HEK293T (cell line): Measurements from ENCODE around the gene SNX14.
"Not testable (repeated sequence)": the region's sequence is repeated elsewhere in the genome, so short reads cannot be mapped to it uniquely, and the experiment has no call there.

Experiments used
- CTCF ChIA-PET: fragments of 350-600 bp; formaldehyde crosslinking; extraction: SDS; loops from one replicate; lab custom pipeline; 2021; ENCODE audit warnings: antibody characterized with exemption, inconsistent platforms; lab: Yijun Ruan, JAX
- POLR2A ChIA-PET: fragments of 350-600 bp; formaldehyde crosslinking; extraction: SDS; loops from one replicate; lab custom pipeline; 2020; ENCODE audit warnings: antibody characterized with exemption, inconsistent platforms; lab: Yijun Ruan, JAX
- DNase-seq: peaks from one replicate; pipeline ENCODE4 v3.0.0; 2012; ENCODE audit warnings: mixed read lengths; ENCODE audit errors: extremely low spot score
- ARNT ChIP-seq: fragments of 450-650 bp; IDR thresholded peaks from 2 replicates; pipeline ENCODE4 v1.6.1; 2017; ENCODE audit warnings: mild to moderate bottlenecking
- BHLHE40 ChIP-seq: fragments of 450-650 bp; IDR thresholded peaks from 2 replicates; pipeline ENCODE4 v1.6.1; 2016; ENCODE audit warnings: mild to moderate bottlenecking, moderate library complexity, borderline replicate concordance
- CTBP1 ChIP-seq: fragments of 450-650 bp; IDR thresholded peaks from 2 replicates; pipeline ENCODE4 v1.6.1; 2016; ENCODE audit warnings: borderline replicate concordance
- ELF4 ChIP-seq: fragments of 450-650 bp; IDR thresholded peaks from 2 replicates; pipeline ENCODE4 v1.6.1; 2017; ENCODE audit warnings: antibody characterized with exemption
- FOXA1 ChIP-seq: fragments of 450-650 bp; IDR thresholded peaks from 2 replicates; pipeline ENCODE4 v1.6.1; 2016; ENCODE audit warnings: mild to moderate bottlenecking
- FOXK2 ChIP-seq: fragments of 450-650 bp; IDR thresholded peaks from 2 replicates; pipeline ENCODE4 v1.6.1; 2016; ENCODE audit warnings: mild to moderate bottlenecking
- FOXM1 ChIP-seq: fragments of 450-650 bp; IDR thresholded peaks from 2 replicates; pipeline ENCODE4 v1.6.1; 2017; ENCODE audit warnings: mild to moderate bottlenecking, borderline replicate concordance
- HDGF ChIP-seq: fragments of 450-650 bp; IDR thresholded peaks from 2 replicates; pipeline ENCODE4 v1.6.1; 2017; ENCODE audit warnings: antibody characterized with exemption, borderline replicate concordance
- L3MBTL2 ChIP-seq: fragments of 450-650 bp; conservative IDR thresholded peaks from 2 replicates; pipeline ENCODE4 v1.6.1; 2016; ENCODE audit warnings: mild to moderate bottlenecking
- LEF1 ChIP-seq: fragments of 450-650 bp; IDR thresholded peaks from 2 replicates; pipeline ENCODE4 v1.6.1; 2017; ENCODE audit warnings: mild to moderate bottlenecking, borderline replicate concordance
- NFRKB ChIP-seq: fragments of 450-650 bp; IDR thresholded peaks from 2 replicates; pipeline ENCODE4 v1.6.1; 2016; ENCODE audit warnings: mild to moderate bottlenecking, moderate library complexity
- SP1 ChIP-seq: fragments of 450-650 bp; IDR thresholded peaks from 2 replicates; pipeline ENCODE4 v1.6.1; 2017
- SUZ12 ChIP-seq: fragments of 450-650 bp; IDR thresholded peaks from 2 replicates; pipeline ENCODE4 v1.6.1; 2016; ENCODE audit warnings: mild to moderate bottlenecking
- TARDBP ChIP-seq: fragments of 450-650 bp; IDR thresholded peaks from 2 replicates; pipeline ENCODE4 v1.6.1; 2016
- ZNF384 ChIP-seq: fragments of 450-650 bp; IDR thresholded peaks from 2 replicates; pipeline ENCODE4 v1.6.1; 2016
- TF ChIP-seq, protein P1 (sequence below): fragments of 450-650 bp; IDR thresholded peaks from 2 replicates; pipeline ENCODE4 v1.6.1; 2016

SNX14 gene

DNA sequence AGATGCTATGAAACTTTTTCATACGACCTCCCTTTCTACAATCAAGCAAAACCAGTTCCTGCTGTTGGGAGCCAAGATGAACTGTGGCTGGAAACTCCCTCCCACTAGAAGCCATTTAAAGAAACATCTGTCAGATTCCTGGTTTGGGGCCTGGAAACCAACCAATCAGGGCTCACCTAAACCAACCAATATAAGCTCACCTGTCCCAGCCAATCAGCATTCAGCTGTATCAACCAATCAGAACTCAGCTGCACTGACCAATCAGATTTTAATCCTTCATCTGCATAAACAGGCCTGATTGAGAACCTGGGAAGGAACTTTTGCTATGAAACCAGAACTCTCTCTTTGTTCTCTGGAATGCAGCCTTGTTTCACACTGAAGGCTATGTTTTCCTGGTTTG lies 42.4 kb downstream of the SNX14 start:
- ChIA-PET POLR2A (interaction anchor here (1.1 kb wide), 1 partner anchor 127 kb away, joined by 3 read pairs; no protein-coding TSS in a partner anchor), CTCF (no interaction called here)
- TF ChIP-seq FOXK2, result no peak

DNA sequence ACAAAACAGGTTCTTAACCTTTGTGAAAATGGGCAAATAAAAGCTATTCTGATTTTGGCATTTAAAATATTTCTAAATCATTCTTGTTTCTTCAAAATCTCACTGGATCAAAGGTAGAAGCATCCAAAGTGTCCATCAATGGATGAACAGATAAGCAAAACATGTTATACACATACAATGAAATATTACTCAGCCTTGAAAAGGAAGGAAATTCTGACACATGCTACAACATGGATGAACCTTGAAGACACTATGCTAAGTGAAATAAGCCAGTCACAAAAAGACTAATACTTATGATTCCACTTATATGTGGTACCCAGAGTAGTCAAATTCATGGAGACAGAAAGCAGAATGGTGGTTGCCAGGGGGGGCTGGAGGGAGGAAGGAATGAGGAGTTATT lies 45.9 kb downstream of the SNX14 start:
- TF ChIP-seq FOXM1 (no peak), L3MBTL2 (no peak), CTBP1 (no peak), ELF4 (no peak), LEF1 (no peak), NFRKB (no peak), TARDBP (no peak), SP1 (no peak), HDGF (no peak), FOXA1 (no peak), SUZ12 (no peak), ARNT (no peak), FOXK2 (no peak), BHLHE40 (no peak), ZNF384 (no peak)
- TF ChIP-seq, protein P1, sequence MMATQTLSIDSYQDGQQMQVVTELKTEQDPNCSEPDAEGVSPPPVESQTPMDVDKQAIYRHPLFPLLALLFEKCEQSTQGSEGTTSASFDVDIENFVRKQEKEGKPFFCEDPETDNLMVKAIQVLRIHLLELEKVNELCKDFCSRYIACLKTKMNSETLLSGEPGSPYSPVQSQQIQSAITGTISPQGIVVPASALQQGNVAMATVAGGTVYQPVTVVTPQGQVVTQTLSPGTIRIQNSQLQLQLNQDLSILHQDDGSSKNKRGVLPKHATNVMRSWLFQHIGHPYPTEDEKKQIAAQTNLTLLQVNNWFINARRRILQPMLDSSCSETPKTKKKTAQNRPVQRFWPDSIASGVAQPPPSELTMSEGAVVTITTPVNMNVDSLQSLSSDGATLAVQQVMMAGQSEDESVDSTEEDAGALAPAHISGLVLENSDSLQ, result no peak
- ChIA-PET CTCF (no interaction called here), POLR2A (no interaction called here)
- DNase-seq, result no peak

More for the DNA sequence above, 42.4 kb downstream of the SNX14 start:
- peak; percentile 7 for DNase-seq

DNA sequence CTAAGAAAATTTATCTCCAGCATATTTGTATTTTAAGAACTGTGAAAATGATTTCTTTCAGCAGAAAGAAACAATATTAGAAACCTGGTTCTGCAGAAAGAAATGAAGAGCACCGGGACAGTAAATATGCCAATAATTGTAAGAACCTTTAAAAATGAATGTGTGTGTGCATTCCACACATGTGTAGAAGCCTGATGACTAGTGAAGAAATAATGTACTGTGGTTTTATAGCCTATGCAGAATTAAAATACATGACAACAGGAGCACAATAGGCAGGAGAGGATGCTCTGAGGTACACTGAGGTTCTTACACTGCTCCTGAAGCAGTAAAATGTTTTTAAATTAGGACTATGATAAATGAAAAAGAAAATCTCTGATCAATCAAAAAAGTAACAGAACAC lies 48.9 kb downstream of the SNX14 start:
- ChIA-PET CTCF (no interaction called here), POLR2A (no interaction called here)
- DNase-seq, result no peak
- no peak for TF ChIP-seq FOXM1
- TF ChIP-seq ZNF384, result no peak
- no peak for TF ChIP-seq SUZ12
- TF ChIP-seq ARNT, result no peak
- TF ChIP-seq LEF1, result no peak
- TF ChIP-seq HDGF, result no peak
- no peak for TF ChIP-seq CTBP1
- no peak for TF ChIP-seq SP1
- no peak for TF ChIP-seq L3MBTL2

DNA sequence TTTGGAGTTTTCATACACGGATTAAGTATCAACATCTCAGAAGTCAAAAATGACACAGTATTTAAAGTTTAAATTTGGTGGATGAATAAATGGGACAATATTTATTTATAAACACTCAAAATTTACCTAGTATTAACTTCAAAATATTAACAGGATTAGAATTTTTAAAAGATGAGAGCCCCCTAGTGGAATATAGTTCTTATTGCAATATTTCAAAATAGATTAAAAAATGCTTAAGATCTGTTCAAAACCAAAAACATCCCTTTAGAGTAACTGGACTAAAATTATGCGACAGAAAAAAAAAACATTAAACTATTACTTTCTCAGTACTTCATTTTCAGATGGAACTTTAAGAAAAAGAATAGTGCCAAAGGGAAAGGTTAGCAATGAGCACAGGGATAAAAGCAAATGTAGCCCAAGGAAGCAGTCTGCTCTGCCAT lies 56.6 kb downstream of the SNX14 start:
- TF ChIP-seq, protein P1, result no peak
- TF ChIP-seq ZNF384 (no peak), NFRKB (no peak), ARNT (no peak)
- ChIA-PET CTCF (interaction anchor here (0.6 to 1.1 kb wide), 8 partner anchors 10 to 455 kb away, joined by 3 to 9 read pairs (median 3); no protein-coding TSS in a partner anchor), POLR2A (interaction anchor here (1.2 kb wide), 1 partner anchor 56 kb away, joined by 5 read pairs; the partner anchor contains the start of gene SNX14)
- no peak for DNase-seq

DNA sequence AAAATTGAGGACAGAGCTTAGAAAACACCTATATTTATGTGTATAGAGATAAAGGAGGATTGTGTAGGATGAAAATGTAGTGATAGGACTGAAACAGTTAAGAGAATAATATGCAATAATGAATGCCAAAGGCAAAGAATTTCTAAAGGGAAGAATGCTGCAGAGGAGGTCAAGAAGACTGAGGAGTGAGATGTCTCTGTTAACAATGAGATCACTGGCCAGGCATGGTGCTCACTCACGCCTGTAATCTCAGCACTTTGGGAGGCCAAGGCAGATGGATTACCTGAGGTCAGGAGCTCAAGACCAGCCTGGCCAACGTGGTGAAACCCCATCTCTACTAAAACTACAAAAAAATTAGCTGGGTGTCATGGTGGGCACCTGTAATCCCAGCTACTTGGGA lies 69.4 kb downstream of the SNX14 start:
- DNase-seq, POLR2A ChIA-PET, CTCF ChIA-PET: not testable (repeated sequence)

DNA sequence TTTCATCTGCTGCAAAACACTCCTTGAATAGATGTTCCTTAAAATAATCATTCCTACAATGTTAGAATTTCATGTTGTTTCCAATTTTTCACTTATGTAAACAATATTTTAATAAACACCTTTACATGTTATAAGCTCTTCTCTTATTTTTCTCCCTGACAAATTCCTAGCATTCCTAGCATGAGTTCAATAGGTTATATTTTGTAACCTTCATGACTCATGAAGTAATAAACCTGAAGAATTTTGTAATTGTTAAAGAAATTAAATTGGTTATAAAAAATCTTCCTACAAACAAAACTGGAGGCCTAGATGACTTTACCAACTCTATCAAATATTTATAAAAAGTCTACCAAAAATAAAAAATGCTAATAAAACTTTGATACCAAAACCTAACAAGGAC lies 77.5 kb downstream of the SNX14 start:
- TF ChIP-seq, protein P1, result no peak
- TF ChIP-seq ARNT, result no peak
- TF ChIP-seq FOXK2, result no peak
- TF ChIP-seq FOXM1, result no peak
- TF ChIP-seq ZNF384, result no peak
- no peak for TF ChIP-seq SUZ12
- no peak for TF ChIP-seq ELF4
- TF ChIP-seq NFRKB, result no peak
- no peak for TF ChIP-seq L3MBTL2
- no peak for TF ChIP-seq LEF1
- no peak for TF ChIP-seq BHLHE40
- TF ChIP-seq CTBP1, result no peak
- TF ChIP-seq FOXA1, result no peak
- no peak for DNase-seq
- ChIA-PET POLR2A (no interaction called here), CTCF (no interaction called here)

DNA sequence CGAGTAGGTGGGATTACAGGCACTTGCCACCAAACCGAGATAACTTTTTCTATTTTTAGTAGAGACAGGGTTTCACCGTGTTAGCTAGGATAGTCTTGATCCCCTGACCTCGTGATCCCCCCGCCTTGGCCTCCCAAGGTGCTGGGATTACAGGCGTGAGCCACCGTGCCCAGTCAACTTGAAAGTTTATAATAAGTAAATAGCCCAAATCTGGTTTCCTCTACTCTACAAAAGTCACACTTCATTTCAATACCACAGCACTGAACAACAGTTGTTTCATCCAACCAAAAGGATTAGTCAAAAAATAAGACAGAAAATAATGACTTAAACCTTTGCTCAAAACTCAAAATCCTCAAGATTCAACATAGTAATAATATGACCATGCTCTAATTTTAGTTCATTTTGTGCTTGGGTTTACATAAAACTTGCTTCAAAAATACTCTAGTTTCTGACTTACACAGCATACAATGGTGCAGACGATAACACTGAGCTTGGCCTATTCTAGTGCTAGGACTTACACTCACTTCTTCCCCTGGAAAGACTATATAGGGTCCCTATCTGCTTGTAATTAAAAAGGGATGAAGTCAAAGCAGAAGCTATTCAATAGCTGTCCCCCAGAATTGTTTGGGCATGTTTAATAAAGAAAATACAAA lies 87.1 kb downstream of the SNX14 start:
- ChIA-PET CTCF (no interaction called here), POLR2A (no interaction called here)

More for the DNA sequence above, 87.1 kb downstream of the SNX14 start:
- TF ChIP-seq HDGF (no peak), ELF4 (no peak), ZNF384 (no peak), L3MBTL2 (no peak), NFRKB (no peak), ARNT (no peak), LEF1 (no peak), FOXA1 (no peak), FOXM1 (no peak), TARDBP (no peak)
- TF ChIP-seq, protein P1, result no peak
- no peak for DNase-seq
